NCI-H82 treated with DMSO at 0.1 percent for 48 hours (cell line): ENCODE data around the gene UFSP2.

Experiments
- DNase-seq: peaks from one replicate; lab custom pipeline; 2025; ENCODE audit not compliant: unreplicated experiment; lab: John Stamatoyannopoulos, UW

Gene UFSP2

DNA sequence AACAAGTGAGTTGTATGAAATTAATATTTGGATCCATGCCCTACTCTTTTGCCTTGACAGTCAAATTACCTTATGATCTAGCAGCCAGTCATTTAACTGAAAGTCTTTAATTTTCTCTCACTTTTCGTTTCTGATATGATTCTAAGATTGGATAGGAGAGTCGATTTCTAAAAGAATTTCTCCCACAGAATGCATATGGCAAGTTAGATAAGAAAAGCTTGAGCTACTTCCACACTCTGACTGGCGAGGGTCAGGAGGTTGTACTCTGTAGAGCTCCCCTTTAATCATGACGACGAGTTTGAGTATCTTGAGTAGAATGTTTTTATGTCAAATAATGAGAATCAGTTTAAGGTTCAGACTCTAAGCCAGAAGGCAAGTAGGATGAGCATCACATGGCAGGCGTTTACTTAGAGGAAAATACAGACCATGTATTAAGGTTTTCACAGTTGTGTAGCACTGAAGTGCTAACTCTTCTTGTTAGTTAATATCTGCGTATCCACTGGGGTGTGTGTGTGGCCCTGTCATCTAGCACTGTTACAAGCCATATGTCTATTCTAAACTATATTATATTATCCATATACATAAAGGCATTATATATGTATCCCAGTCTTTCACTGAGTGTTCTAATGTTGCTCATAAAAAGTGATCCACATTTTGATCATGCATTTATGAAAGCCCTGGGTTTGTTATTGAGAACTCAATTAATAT is 67.9 kb downstream of the UFSP2 start:
- no peak for DNase-seq

GRCh38 chr4:185357211-185357610 is 68.6 kb downstream of the UFSP2 start:
- DNase-seq, result no peak

- DNase-seq, result no peak
Observed at GRCh38 chr4:185352741-185353140, 73.0 kb downstream of the UFSP2 start.

GRCh38 chr4:185352202-185352601 is 73.6 kb downstream of the UFSP2 start:
- DNase-seq, result no peak

DNA sequence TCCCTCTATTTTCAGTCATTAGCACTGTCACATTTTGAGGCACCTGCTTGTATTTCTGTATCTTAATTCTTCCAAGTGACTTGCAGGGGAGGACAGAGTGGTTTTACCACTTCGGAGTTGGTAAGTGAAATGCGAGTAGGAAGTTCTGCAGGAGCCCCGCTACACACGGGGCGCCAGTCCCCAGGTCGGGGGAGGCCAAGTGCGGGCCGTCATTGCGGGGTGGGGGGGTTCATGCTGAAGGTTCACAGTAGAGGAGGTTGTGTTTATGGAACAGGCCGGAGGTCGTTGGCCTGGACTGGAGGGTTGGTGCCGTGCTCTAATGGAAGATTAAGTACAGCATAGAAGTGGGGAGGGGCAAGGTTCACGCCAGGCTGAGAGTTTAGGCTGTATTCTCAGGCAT is 74.1 kb downstream of the UFSP2 start:
- no peak for DNase-seq
